HL-60 (cell line): ENCODE measurements around the gene EIF4B.
A peak's percentile ranks its signal among the peaks of the same experiment; 100 is the strongest.

Experiments
- DNase-seq, 2 experiments: peaks; one replicate each; pipeline ENCODE4 v3.0.0-alpha.2; 2010 to 2020; ENCODE audit warnings: low read depth in 1 of 2, low spot score in 1 of 2
- H3K27ac ChIP-seq: fragments of 250-450 bp; sonication (Bioruptor Pico); replicated peaks from 2 replicates; pipeline ENCODE4 v1.5.1; 2020; ENCODE audit warnings: mild to moderate bottlenecking, moderate library complexity
- H3K27me3 ChIP-seq: fragments of 250-450 bp; sonication (Bioruptor Pico); 2 replicates; pipeline ENCODE4 v1.5.1; 2021; ENCODE audit warnings: mild to moderate bottlenecking, moderate library complexity; ENCODE audit not compliant: insufficient read depth, poor library complexity, severe bottlenecking
- H3K4me3 ChIP-seq: replicated peaks from 2 replicates; pipeline ENCODE4 v1.5.1; 2011; ENCODE audit warnings: mild to moderate bottlenecking, control low read depth, low read length; ENCODE audit not compliant: insufficient read depth
- GABPA ChIP-seq: IDR thresholded peaks from 2 replicates; pipeline ENCODE4 v1.6.1; 2012; ENCODE audit warnings: low read depth
- POLR2AphosphoS5 ChIP-seq: IDR thresholded peaks from 2 replicates; pipeline ENCODE4 v1.6.1; 2012; ENCODE audit warnings: low read depth
- SPI1 ChIP-seq: IDR thresholded peaks from 2 replicates; pipeline ENCODE4 v1.6.1; 2012; ENCODE audit warnings: low read depth, mild to moderate bottlenecking, borderline replicate concordance
- TF ChIP-seq, protein P1 (sequence below): IDR thresholded peaks from one replicate; pipeline ENCODE4 v1.5.1; 2011; ENCODE audit warnings: low read length, control low read depth, inconsistent platforms; ENCODE audit not compliant: insufficient read depth
- TF ChIP-seq, protein P2 (sequence below): IDR thresholded peaks from 2 replicates; pipeline ENCODE4 v1.6.1; 2012; ENCODE audit warnings: low read depth; ENCODE audit not compliant: insufficient replicate concordance

Gene EIF4B

DNA sequence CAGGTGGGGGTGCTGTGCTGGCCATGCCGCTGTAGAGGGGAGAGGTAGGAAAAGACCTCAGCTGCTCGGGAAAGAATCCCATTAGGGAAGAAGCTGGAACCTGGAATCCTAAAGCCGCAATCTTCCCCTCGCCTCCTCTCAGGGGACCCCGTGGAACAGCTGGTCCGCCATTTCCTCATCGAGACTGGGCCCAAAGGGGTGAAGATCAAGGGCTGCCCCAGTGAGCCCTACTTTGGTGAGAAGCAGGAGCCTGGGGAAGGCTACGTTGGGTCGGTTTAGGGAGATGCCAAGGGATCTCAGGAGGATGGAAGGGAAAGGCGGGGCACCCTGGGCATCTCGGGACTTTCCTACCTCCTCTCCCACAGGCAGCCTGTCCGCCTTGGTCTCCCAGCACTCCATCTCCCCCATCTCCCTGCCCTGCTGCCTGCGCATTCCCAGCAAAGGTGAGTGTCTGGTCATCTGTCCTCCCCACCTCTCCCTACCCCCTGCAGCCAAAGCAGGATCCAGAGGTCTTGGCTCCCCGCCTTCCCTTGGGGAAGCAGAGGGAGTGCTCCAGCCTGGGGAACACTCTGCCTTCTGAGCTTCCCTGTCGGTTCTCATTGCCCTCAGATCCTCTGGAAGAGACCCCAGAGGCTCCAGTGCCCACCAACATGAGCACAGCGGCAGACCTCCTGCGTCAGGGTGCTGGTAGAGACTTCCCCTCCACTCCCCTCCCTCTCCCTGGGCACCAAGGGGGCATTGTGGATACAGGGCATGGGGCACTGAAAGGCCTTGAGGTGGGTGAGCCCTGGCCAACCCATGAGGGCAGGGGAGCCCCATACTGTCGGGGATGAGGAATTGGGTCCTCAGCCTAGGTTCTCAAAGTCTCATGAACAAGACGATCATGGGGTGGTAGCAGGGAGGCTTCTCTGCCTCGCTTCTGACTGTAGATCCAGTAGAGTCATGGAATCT, 56.0 kb downstream of the EIF4B start:
- Histone ChIP-seq H3K27ac (no peak overlapping the region), H3K27me3 (peaks cover 8% of the 10 kb centered on the region), H3K4me3 (no peak overlapping the region)
- no peak for DNase-seq
- TF ChIP-seq, protein P1, sequence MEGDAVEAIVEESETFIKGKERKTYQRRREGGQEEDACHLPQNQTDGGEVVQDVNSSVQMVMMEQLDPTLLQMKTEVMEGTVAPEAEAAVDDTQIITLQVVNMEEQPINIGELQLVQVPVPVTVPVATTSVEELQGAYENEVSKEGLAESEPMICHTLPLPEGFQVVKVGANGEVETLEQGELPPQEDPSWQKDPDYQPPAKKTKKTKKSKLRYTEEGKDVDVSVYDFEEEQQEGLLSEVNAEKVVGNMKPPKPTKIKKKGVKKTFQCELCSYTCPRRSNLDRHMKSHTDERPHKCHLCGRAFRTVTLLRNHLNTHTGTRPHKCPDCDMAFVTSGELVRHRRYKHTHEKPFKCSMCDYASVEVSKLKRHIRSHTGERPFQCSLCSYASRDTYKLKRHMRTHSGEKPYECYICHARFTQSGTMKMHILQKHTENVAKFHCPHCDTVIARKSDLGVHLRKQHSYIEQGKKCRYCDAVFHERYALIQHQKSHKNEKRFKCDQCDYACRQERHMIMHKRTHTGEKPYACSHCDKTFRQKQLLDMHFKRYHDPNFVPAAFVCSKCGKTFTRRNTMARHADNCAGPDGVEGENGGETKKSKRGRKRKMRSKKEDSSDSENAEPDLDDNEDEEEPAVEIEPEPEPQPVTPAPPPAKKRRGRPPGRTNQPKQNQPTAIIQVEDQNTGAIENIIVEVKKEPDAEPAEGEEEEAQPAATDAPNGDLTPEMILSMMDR, result no peak
- TF ChIP-seq SPI1 (no peak), POLR2AphosphoS5 (peak; percentile 43; the same call in 1 of the 2 replicates), GABPA (no peak)
- TF ChIP-seq, protein P2, sequence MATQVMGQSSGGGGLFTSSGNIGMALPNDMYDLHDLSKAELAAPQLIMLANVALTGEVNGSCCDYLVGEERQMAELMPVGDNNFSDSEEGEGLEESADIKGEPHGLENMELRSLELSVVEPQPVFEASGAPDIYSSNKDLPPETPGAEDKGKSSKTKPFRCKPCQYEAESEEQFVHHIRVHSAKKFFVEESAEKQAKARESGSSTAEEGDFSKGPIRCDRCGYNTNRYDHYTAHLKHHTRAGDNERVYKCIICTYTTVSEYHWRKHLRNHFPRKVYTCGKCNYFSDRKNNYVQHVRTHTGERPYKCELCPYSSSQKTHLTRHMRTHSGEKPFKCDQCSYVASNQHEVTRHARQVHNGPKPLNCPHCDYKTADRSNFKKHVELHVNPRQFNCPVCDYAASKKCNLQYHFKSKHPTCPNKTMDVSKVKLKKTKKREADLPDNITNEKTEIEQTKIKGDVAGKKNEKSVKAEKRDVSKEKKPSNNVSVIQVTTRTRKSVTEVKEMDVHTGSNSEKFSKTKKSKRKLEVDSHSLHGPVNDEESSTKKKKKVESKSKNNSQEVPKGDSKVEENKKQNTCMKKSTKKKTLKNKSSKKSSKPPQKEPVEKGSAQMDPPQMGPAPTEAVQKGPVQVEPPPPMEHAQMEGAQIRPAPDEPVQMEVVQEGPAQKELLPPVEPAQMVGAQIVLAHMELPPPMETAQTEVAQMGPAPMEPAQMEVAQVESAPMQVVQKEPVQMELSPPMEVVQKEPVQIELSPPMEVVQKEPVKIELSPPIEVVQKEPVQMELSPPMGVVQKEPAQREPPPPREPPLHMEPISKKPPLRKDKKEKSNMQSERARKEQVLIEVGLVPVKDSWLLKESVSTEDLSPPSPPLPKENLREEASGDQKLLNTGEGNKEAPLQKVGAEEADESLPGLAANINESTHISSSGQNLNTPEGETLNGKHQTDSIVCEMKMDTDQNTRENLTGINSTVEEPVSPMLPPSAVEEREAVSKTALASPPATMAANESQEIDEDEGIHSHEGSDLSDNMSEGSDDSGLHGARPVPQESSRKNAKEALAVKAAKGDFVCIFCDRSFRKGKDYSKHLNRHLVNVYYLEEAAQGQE, result no peak

DNA sequence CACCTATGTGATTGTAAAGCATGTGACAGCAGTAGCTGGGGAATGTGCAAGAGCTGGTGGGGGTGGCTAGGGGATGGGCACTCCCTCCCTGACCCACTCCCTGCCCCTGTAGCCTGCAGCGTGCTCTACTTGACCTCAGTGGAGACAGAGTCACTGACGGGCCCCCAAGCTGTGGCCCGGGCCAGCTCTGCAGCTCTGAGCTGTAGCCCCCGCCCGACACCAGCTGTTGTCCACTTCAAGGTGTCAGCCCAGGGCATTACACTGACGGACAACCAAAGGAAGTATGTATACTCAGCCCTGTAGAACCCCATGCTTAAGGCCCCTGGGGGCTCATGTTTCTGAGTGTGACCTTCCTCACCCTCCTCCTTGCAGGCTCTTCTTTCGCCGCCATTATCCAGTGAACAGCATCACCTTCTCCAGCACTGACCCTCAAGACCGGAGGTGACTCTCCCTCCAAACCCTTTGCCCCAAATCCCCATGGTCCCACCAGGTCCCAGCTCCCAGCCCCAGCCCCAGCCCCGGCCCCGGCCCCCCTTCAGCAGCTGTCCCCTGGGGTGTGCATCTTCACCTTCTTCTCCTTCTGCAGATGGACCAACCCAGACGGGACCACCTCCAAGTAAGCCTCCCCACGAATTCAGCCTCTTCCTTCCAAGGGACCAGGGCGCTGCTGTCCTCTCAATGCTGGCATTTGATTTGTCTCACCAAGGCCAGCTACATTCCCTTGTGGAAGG, 56.9 kb downstream of the EIF4B start:
- no peak for DNase-seq
- Histone ChIP-seq H3K4me3 (no peak overlapping the region), H3K27me3 (peaks cover 8% of the 10 kb centered on the region), H3K27ac (no peak overlapping the region)
- no peak for TF ChIP-seq GABPA
- TF ChIP-seq POLR2AphosphoS5, result 0 out of 2 replicates have a peak, but pooled peaks have one; percentile 23
- TF ChIP-seq, protein P2, result no peak
- no peak for TF ChIP-seq SPI1
- TF ChIP-seq, protein P1, result no peak

DNA sequence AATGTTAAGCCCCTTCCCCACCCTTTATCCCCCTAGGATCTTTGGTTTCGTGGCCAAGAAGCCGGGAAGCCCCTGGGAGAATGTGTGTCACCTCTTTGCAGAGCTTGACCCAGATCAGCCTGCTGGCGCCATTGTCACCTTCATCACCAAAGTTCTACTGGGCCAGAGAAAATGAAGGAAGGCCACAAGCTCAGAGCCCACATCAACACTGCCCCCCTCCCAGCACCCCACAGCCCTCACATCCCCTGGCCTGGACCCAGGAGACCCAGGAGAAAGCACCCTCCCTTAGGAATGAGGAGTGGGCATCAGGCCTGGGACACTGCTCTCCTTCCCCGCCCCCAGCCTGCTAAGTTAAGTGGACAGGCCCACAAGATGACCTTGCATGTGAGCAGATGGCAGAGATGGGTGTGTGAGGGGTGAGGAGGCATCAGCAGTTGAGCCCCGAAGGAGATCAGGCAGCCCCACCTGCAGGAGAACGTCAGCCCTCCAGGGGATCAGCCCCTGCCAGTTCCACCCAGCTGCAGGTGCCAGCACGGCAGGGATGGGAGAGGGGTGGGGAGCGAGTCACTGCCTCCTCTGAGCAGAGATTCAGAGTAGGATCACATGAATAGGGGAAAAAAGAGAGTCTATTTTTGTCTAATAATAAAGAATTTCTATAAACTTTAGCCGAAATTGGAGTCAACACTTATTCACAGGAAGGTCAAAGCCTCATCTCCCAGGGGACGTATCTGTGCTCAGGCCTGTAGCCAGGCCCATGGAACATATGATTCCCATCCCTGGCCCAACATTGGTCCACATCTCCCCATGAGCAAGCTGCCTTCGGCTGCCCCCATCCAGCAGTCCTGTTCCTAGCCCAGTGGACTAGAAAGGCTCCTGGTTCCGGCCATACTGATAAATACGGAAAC, 57.7 kb downstream of the EIF4B start:
- no peak for DNase-seq
- H3K4me3 ChIP-seq, result no peak overlapping the region
- TF ChIP-seq SPI1 (no peak), GABPA (no peak), POLR2AphosphoS5 (no peak)
- TF ChIP-seq, protein P1, result no peak
- TF ChIP-seq, protein P2, result no peak
- peaks cover 8% of the 10 kb centered on the region for H3K27me3 ChIP-seq
- H3K27ac ChIP-seq, result no peak overlapping the region
